HG03045 (cell line): ENCODE data around the gene IL1RL1.

Experiments used
- ATAC-seq: cut with Tn5 transposase; IDR thresholded peaks from one replicate; pipeline ENCODE4 v1.9.1; 2021; ENCODE audit warnings: mild to moderate bottlenecking, moderate library complexity; ENCODE audit not compliant: unreplicated experiment

The IL1RL1 gene

GRCh38 chr2:102334486-102334885 is 23.1 kb downstream of the IL1RL1 start:
- ATAC-seq, result no peak

- no peak for ATAC-seq
These were observed 24.6 kb downstream of the IL1RL1 start for GRCh38 chr2:102335871-102336366.

- ATAC-seq, result no peak
These were observed 25.2 kb downstream of the IL1RL1 start for GRCh38 chr2:102336502-102336945.

- no peak for ATAC-seq
These were observed 25.6 kb downstream of the IL1RL1 start for GRCh38 chr2:102337012-102337411.

GRCh38 chr2:102337481-102338386 is 26.4 kb downstream of the IL1RL1 start:
- ATAC-seq, result no peak

- no peak for ATAC-seq
These were observed 29.4 kb downstream of the IL1RL1 start for GRCh38 chr2:102340778-102341177.

GRCh38 chr2:102342888-102343287 is 31.5 kb downstream of the IL1RL1 start:
- no peak for ATAC-seq

GRCh38 chr2:102344397-102344796 is 33.0 kb downstream of the IL1RL1 start:
- no peak for ATAC-seq

- ATAC-seq, result no peak
These were observed 34.1 kb downstream of the IL1RL1 start for GRCh38 chr2:102345329-102345920.

GRCh38 chr2:102346381-102347130 is 35.2 kb downstream of the IL1RL1 start:
- ATAC-seq, result no peak

- no peak for ATAC-seq
These were observed 38.9 kb downstream of the IL1RL1 start for GRCh38 chr2:102350137-102350793.

GRCh38 chr2:102355526-102356380 is 44.4 kb downstream of the IL1RL1 start, which contains the start of gene IL18R1:
Gene IL18R1, plus strand, starts transcription at chr2:102355796. Its CDS starts 6,865 bp downstream, at chr2:102362661.
- peak; percentile 91 for ATAC-seq

GRCh38 chr2:102356381-102356712 is 45.0 kb downstream of the IL1RL1 start:
- no peak for ATAC-seq

- ATAC-seq, result no peak
These were observed 45.4 kb downstream of the IL1RL1 start for GRCh38 chr2:102356741-102357140.

- no peak for ATAC-seq
These were observed 46.6 kb downstream of the IL1RL1 start for GRCh38 chr2:102357937-102358336.

GRCh38 chr2:102358496-102358895 is 47.1 kb downstream of the IL1RL1 start:
- no peak for ATAC-seq

- ATAC-seq, result no peak
These were observed 48.2 kb downstream of the IL1RL1 start for GRCh38 chr2:102359527-102359926.

GRCh38 chr2:102361632-102362241 is 50.4 kb downstream of the IL1RL1 start:
- ATAC-seq, result no peak

GRCh38 chr2:102365763-102366162 is 54.4 kb downstream of the IL1RL1 start:
- ATAC-seq, result no peak
